Loucy (cell line): ENCODE measurements around the gene TBC1D1.

Experiments used
- H2AFZ ChIP-seq: fragments of 200-600 bp; sonication (generic); 2 replicates; pipeline ENCODE4 v1.6.0; 2016; ENCODE audit warnings: antibody characterized with exemption, mild to moderate bottlenecking, low read length, moderate library complexity
- H3F3A ChIP-seq: fragments of 200-600 bp; 2 replicates; pipeline ENCODE4 v1.6.0; 2016; ENCODE audit warnings: antibody characterized with exemption, low read depth, mild to moderate bottlenecking
- H3K27me3 ChIP-seq: fragments of 200-600 bp; sonication (generic); 2 replicates; pipeline ENCODE4 v1.6.1; 2014; ENCODE audit warnings: low read length, mild to moderate bottlenecking; ENCODE audit not compliant: insufficient read depth, poor library complexity, severe bottlenecking
- H3K36me3 ChIP-seq: fragments of 200-600 bp; sonication (generic); 2 replicates; pipeline ENCODE4 v1.6.1; 2016; ENCODE audit warnings: low read length; ENCODE audit not compliant: insufficient read depth
- H3K4me1 ChIP-seq: fragments of 200-600 bp; sonication (generic); 2 replicates; pipeline ENCODE4 v1.5.1; 2014; ENCODE audit warnings: low read length, mild to moderate bottlenecking; ENCODE audit not compliant: insufficient read depth, poor library complexity, severe bottlenecking
- H3K4me2 ChIP-seq: fragments of 200-600 bp; sonication (generic); 2 replicates; pipeline ENCODE4 v1.6.0; 2014; ENCODE audit warnings: antibody characterized with exemption, low read length, low read depth, mild to moderate bottlenecking; ENCODE audit not compliant: poor library complexity, severe bottlenecking
- H3K4me3 ChIP-seq: fragments of 200-600 bp; sonication (generic); 2 replicates; pipeline ENCODE4 v1.5.1; 2014; ENCODE audit warnings: low read length, mild to moderate bottlenecking, mixed read lengths; ENCODE audit not compliant: poor library complexity, severe bottlenecking
- H3K79me2 ChIP-seq: fragments of 200-600 bp; sonication (generic); 2 replicates; pipeline ENCODE4 v1.6.1; 2014; ENCODE audit warnings: low read length; ENCODE audit not compliant: insufficient read depth
- H3K9ac ChIP-seq: fragments of 200-600 bp; sonication (generic); 2 replicates; pipeline ENCODE4 v1.6.0; 2014; ENCODE audit warnings: mild to moderate bottlenecking, low read depth, low read length, moderate library complexity; ENCODE audit not compliant: poor library complexity, severe bottlenecking
- H3K9me2 ChIP-seq: fragments of 200-600 bp; sonication (generic); replicated peaks from 2 replicates; pipeline ENCODE4 v1.6.1; 2016; ENCODE audit warnings: low read depth, low read length, mixed read lengths
- H3K9me3 ChIP-seq: fragments of 200-600 bp; sonication (generic); 2 replicates; pipeline ENCODE4 v1.6.1; 2014; ENCODE audit warnings: mild to moderate bottlenecking, antibody characterized with exemption, low read length, low read depth; ENCODE audit not compliant: insufficient read depth
- H4K20me1 ChIP-seq: fragments of 200-600 bp; sonication (generic); 2 replicates; pipeline ENCODE4 v1.6.0; 2014; ENCODE audit warnings: antibody characterized with exemption, low read length, mild to moderate bottlenecking; ENCODE audit not compliant: insufficient read depth, poor library complexity, severe bottlenecking
- EZH2phosphoT487 ChIP-seq: fragments of 200-600 bp; IDR thresholded peaks from 2 replicates; pipeline ENCODE4 v1.6.1; 2018; ENCODE audit warnings: antibody characterized with exemption, mild to moderate bottlenecking, moderate library complexity, borderline replicate concordance
- TF ChIP-seq, protein P1 (sequence below): fragments of 200-600 bp; sonication (generic); conservative IDR thresholded peaks from 2 replicates; pipeline ENCODE4 v1.5.1; 2014; ENCODE audit warnings: mild to moderate bottlenecking, antibody characterized with exemption, low read length

TBC1D1 gene

GRCh38 chr4:38184404-38184803 lies 293.5 kb downstream of the TBC1D1 start:
- no peaks in the 10 kb centered on the region for H3K9me2 ChIP-seq
- no peaks in the 10 kb centered on the region for H3K79me2 ChIP-seq
- H3K36me3 ChIP-seq: no peaks in the 10 kb centered on the region
- H3F3A ChIP-seq: no peaks in the 10 kb centered on the region
- no peaks in the 10 kb centered on the region for H4K20me1 ChIP-seq
- H3K4me2 ChIP-seq: no peak overlapping the region
- H3K27me3 ChIP-seq: no peaks in the 10 kb centered on the region
- no peak overlapping the region for H3K9ac ChIP-seq
- H3K9me3 ChIP-seq: no peaks in the 10 kb centered on the region
- no peak overlapping the region for H3K4me3 ChIP-seq
- no peaks in the 10 kb centered on the region for H3K4me1 ChIP-seq
- H2AFZ ChIP-seq: no peak overlapping the region
- TF ChIP-seq EZH2phosphoT487: no peak
- TF ChIP-seq, protein P1, sequence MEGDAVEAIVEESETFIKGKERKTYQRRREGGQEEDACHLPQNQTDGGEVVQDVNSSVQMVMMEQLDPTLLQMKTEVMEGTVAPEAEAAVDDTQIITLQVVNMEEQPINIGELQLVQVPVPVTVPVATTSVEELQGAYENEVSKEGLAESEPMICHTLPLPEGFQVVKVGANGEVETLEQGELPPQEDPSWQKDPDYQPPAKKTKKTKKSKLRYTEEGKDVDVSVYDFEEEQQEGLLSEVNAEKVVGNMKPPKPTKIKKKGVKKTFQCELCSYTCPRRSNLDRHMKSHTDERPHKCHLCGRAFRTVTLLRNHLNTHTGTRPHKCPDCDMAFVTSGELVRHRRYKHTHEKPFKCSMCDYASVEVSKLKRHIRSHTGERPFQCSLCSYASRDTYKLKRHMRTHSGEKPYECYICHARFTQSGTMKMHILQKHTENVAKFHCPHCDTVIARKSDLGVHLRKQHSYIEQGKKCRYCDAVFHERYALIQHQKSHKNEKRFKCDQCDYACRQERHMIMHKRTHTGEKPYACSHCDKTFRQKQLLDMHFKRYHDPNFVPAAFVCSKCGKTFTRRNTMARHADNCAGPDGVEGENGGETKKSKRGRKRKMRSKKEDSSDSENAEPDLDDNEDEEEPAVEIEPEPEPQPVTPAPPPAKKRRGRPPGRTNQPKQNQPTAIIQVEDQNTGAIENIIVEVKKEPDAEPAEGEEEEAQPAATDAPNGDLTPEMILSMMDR: no peak; the same call in 1 of the 2 replicates

DNA sequence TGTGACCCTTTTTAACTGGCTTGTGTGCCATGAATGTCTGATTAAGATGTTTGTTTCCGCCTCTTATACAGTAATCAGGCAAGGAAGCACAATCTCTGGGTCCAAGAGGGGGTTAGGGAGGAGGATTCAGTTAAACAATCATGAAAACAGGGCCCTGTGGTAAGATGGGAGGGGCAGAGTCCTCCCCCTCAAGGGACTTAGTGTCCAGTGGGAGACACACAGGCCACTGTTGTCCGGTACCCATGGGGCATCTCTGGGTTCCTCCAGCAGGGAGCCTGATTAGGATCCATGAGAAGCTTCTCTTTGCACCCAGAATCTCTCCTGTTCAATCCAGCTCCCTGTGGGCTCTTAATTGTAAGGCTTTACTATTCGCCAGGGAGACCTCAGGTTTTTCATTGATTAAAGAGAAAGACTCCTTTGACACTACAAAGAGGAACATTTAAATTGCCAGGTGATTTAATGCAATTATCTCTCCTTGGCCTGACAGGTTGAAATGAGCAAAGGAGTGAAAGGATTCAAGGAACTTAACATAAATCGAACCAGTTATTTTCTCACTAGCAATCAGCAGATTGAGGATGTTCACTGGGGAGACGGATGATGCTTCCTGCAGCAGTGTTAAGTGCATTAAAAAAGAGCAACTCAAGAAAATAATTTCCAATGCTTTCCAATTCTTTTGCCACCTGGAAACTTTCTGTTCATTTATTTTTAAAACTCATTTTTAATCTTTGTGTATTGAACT lies 294.7 kb downstream of the TBC1D1 start:
- H3K79me2 ChIP-seq: no peaks in the 10 kb centered on the region

DNA sequence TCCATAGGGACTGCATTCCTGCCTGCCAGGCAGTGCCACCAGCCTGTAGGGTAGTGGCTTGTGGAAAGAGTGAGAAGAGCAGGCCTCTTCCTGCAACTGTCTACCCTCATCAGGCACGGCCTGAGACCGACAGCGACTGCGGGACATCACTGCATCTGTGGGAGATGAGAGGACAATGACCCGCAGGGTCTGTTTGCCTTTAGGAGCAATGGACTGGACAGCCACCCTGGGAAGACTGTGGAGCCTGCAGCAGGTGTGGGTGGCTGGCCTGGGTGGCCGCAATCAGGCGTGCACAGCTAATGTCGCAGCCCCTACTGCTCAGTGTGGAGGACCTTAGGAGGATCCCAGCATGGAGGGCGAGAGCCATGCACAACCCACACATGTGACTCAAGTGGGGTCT lies 297.3 kb downstream of the TBC1D1 start:
- Histone ChIP-seq H3K27me3 (no peaks in the 10 kb centered on the region), H3K36me3 (no peaks in the 10 kb centered on the region), H3K4me2 (no peak overlapping the region), H3F3A (no peaks in the 10 kb centered on the region), H3K9me3 (no peaks in the 10 kb centered on the region), H3K79me2 (no peaks in the 10 kb centered on the region), H3K4me3 (no peak overlapping the region), H4K20me1 (no peaks in the 10 kb centered on the region), H3K4me1 (no peaks in the 10 kb centered on the region), H3K9ac (no peak overlapping the region), H3K9me2 (no peaks in the 10 kb centered on the region), H2AFZ (no peak overlapping the region)
- no peak for TF ChIP-seq EZH2phosphoT487
- TF ChIP-seq, protein P1: no peak

More for the DNA sequence above, 294.7 kb downstream of the TBC1D1 start:
- no peaks in the 10 kb centered on the region for H4K20me1 ChIP-seq
- H3K4me3 ChIP-seq: no peak overlapping the region
- H3K4me2 ChIP-seq: no peak overlapping the region
- no peaks in the 10 kb centered on the region for H3K36me3 ChIP-seq
- no peak overlapping the region for H3K9ac ChIP-seq
- no peaks in the 10 kb centered on the region for H3K27me3 ChIP-seq
- no peak overlapping the region for H2AFZ ChIP-seq
- H3K4me1 ChIP-seq: no peaks in the 10 kb centered on the region
- H3F3A ChIP-seq: no peaks in the 10 kb centered on the region
- no peaks in the 10 kb centered on the region for H3K9me3 ChIP-seq
- H3K9me2 ChIP-seq: no peaks in the 10 kb centered on the region
- TF ChIP-seq, protein P1: no peak
- no peak for TF ChIP-seq EZH2phosphoT487
